ENCODE data around the gene SOAT2.
"Not testable (repeated sequence)": the region's sequence is repeated elsewhere in the genome, so short reads cannot be mapped to it uniquely, and the experiment has no call there.

SOAT2 gene

GRCh38 chr12:53093777-53094393 lies 9.4 kb upstream of the SOAT2 start:
- Histone ChIP-seq H3K4me1 (ENCODE audit: control insufficient read depth, insufficient read depth, low read length) (peaks cover 32% of the 10 kb centered on the region), H3K36me3 (ENCODE audit: control insufficient read depth in 2 of 2, insufficient read depth in 2 of 2, low read length in 2 of 2) (no peaks in the 10 kb centered on the region), H3K27ac (ENCODE audit: low read length) (no peak overlapping the region), H3K4me3 (ENCODE audit: low read length in 2 of 2) (no peak overlapping the region), H3K27me3 (ENCODE audit: control insufficient read depth in 1 of 2, insufficient read depth in 2 of 2, low read length in 2 of 2) (no peaks in the 10 kb centered on the region), H3K9me3 (ENCODE audit: control insufficient read depth in 2 of 2, low read length in 2 of 2) (no peaks in the 10 kb centered on the region), H3K9ac (ENCODE audit: low read length in 2 of 2) (no peak overlapping the region)

DNA sequence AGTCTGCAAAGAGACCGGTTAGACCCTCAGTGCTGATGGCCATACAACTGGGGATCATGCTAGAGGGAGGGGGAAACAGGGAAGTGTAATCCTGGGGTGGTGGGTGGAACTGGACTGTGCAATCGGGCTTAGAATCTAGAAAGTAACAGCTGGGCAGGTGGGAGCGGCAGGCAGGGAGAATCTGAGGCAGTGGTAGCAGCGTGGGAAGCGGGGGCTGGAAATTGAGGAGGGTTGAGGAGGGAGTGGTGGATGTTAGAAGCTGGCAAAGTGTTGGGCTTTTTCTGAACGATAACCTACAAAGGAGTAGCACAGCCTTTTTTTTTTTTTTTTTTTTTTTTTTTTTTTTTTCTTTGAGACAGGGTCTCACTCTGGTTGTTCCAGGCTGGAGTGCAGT lies 8.9 kb upstream of the SOAT2 start:
- no peaks in the 10 kb centered on the region for H3K36me3 ChIP-seq (ENCODE audit: control insufficient read depth in 2 of 2, insufficient read depth in 2 of 2, low read length in 2 of 2)
- peaks cover 38% of the 10 kb centered on the region for H3K4me1 ChIP-seq (ENCODE audit: control insufficient read depth, insufficient read depth, low read length)
- no peak overlapping the region for H3K4me3 ChIP-seq (ENCODE audit: low read length in 2 of 2)
- no peak overlapping the region for H3K27ac ChIP-seq (ENCODE audit: low read length)
- no peak overlapping the region for H3K9ac ChIP-seq (ENCODE audit: low read length in 2 of 2)
- no peaks in the 10 kb centered on the region for H3K9me3 ChIP-seq (ENCODE audit: control insufficient read depth in 2 of 2, low read length in 2 of 2)
- H3K27me3 ChIP-seq (ENCODE audit: control insufficient read depth in 1 of 2, insufficient read depth in 2 of 2, low read length in 2 of 2): no peaks in the 10 kb centered on the region

- not testable (repeated sequence) for H3K27ac ChIP-seq (ENCODE audit: low read length); H3K27me3 ChIP-seq (ENCODE audit: control insufficient read depth in 1 of 2, insufficient read depth in 2 of 2, low read length in 2 of 2); H3K9ac ChIP-seq (ENCODE audit: low read length in 2 of 2); H3K9me3 ChIP-seq (ENCODE audit: control insufficient read depth in 2 of 2, low read length in 2 of 2); H3K4me3 ChIP-seq (ENCODE audit: low read length in 2 of 2); H3K36me3 ChIP-seq (ENCODE audit: control insufficient read depth in 2 of 2, insufficient read depth in 2 of 2, low read length in 2 of 2)
- peaks cover 38% of the 10 kb centered on the region for H3K4me1 ChIP-seq (ENCODE audit: control insufficient read depth, insufficient read depth, low read length)
Measured at GRCh38 chr12:53094796-53095595, 8.3 kb upstream of the SOAT2 start.

DNA sequence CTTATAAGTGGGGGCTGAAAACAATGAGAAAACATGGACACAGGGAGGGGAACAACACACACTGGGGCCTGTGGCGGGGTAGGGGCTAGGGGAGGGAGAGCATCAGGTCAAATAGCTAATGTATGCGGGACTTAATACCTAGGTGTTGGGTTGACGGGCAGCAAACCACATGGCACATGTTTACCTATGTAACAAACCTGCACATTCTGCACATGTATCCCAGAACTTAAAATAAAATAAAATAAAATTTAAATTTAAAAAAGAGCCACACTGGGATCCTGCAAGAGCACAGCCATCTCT lies 7.7 kb upstream of the SOAT2 start:
- not testable (repeated sequence) for H3K27me3 ChIP-seq (ENCODE audit: control insufficient read depth in 1 of 2, insufficient read depth in 2 of 2, low read length in 2 of 2); H3K36me3 ChIP-seq (ENCODE audit: control insufficient read depth in 2 of 2, insufficient read depth in 2 of 2, low read length in 2 of 2); H3K4me3 ChIP-seq (ENCODE audit: low read length in 2 of 2); H3K27ac ChIP-seq (ENCODE audit: low read length); H3K9me3 ChIP-seq (ENCODE audit: control insufficient read depth in 2 of 2, low read length in 2 of 2); H3K9ac ChIP-seq (ENCODE audit: low read length in 2 of 2)
- peaks cover 38% of the 10 kb centered on the region for H3K4me1 ChIP-seq (ENCODE audit: control insufficient read depth, insufficient read depth, low read length)

- Histone ChIP-seq H3K36me3 (ENCODE audit: control insufficient read depth in 2 of 2, insufficient read depth in 2 of 2, low read length in 2 of 2) (no peaks in the 10 kb centered on the region), H3K4me1 (ENCODE audit: control insufficient read depth, insufficient read depth, low read length) (peaks cover 38% of the 10 kb centered on the region), H3K27ac (ENCODE audit: low read length) (peak overlapping the region; percentile 80), H3K4me3 (ENCODE audit: low read length in 2 of 2) (peak overlapping the region; percentile 67 to 85), H3K27me3 (ENCODE audit: control insufficient read depth in 1 of 2, insufficient read depth in 2 of 2, low read length in 2 of 2) (no peaks in the 10 kb centered on the region), H3K9me3 (ENCODE audit: control insufficient read depth in 2 of 2, low read length in 2 of 2) (no peaks in the 10 kb centered on the region), H3K9ac (ENCODE audit: low read length in 2 of 2) (peak overlapping the region in 1 of 2 donors; percentile 70)
Measured at GRCh38 chr12:53096089-53096741, 7.1 kb upstream of the SOAT2 start.

DNA sequence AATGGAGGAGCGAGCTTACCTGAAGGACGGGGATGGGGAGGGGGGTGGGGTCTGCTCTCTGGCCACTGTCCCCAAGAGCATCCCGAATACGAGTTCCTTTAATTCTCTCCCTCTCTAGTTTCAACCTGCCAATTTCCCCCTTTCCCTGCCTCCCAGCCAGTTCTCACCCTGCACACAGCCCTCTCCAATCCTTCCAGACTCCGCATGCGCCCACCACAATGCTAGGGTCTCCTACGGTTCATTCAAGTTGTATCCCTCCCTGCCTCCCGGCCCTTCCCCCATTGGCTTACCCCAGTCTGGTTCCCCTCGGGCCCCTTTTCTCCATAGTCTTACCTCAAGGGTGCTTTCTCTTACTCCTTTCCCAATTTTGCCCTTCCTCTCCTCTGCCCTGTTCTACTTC lies 6.5 kb upstream of the SOAT2 start:
- peaks cover 0 to under 1% of the 10 kb centered on the region in 2 donors for H3K36me3 ChIP-seq (ENCODE audit: control insufficient read depth in 2 of 2, insufficient read depth in 2 of 2, low read length in 2 of 2)
- peak overlapping the region; percentile 80 for H3K27ac ChIP-seq (ENCODE audit: low read length)
- H3K9ac ChIP-seq (ENCODE audit: low read length in 2 of 2): peak overlapping the region; percentile 66 to 70
- H3K4me1 ChIP-seq (ENCODE audit: control insufficient read depth, insufficient read depth, low read length): peaks cover 38% of the 10 kb centered on the region
- no peaks in the 10 kb centered on the region for H3K9me3 ChIP-seq (ENCODE audit: control insufficient read depth in 2 of 2, low read length in 2 of 2)
- H3K27me3 ChIP-seq (ENCODE audit: control insufficient read depth in 1 of 2, insufficient read depth in 2 of 2, low read length in 2 of 2): no peaks in the 10 kb centered on the region
- peak overlapping the region; percentile 67 to 85 for H3K4me3 ChIP-seq (ENCODE audit: low read length in 2 of 2)

- peaks cover 36% of the 10 kb centered on the region for H3K4me1 ChIP-seq (ENCODE audit: control insufficient read depth, insufficient read depth, low read length)
- no peaks in the 10 kb centered on the region for H3K27me3 ChIP-seq (ENCODE audit: control insufficient read depth in 1 of 2, insufficient read depth in 2 of 2, low read length in 2 of 2)
- peak overlapping the region; percentile 80 for H3K27ac ChIP-seq (ENCODE audit: low read length)
- no peaks in the 10 kb centered on the region for H3K9me3 ChIP-seq (ENCODE audit: control insufficient read depth in 2 of 2, low read length in 2 of 2)
- H3K4me3 ChIP-seq (ENCODE audit: low read length in 2 of 2): peak overlapping the region; percentile 67 to 85
- H3K9ac ChIP-seq (ENCODE audit: low read length in 2 of 2): peak overlapping the region; percentile 66 to 70
- peaks cover 0 to 3% of the 10 kb centered on the region in 2 donors for H3K36me3 ChIP-seq (ENCODE audit: control insufficient read depth in 2 of 2, insufficient read depth in 2 of 2, low read length in 2 of 2)
Measured at GRCh38 chr12:53097207-53097563, 6.1 kb upstream of the SOAT2 start.

GRCh38 chr12:53097564-53098353 lies 5.5 kb upstream of the SOAT2 start, which contains the start of gene IGFBP6:
TSS of gene IGFBP6 (plus strand) at chr12:53097667. CDS start at chr12:53097718, 51 bp downstream.
- peaks cover 0 to 5% of the 10 kb centered on the region in 2 donors for H3K36me3 ChIP-seq (ENCODE audit: control insufficient read depth in 2 of 2, insufficient read depth in 2 of 2, low read length in 2 of 2)
- H3K27ac ChIP-seq (ENCODE audit: low read length): peak within 1 kb of the TSS; percentile 80
- H3K4me3 ChIP-seq (ENCODE audit: low read length in 2 of 2): peak within 1 kb of the TSS; percentile 67 to 85
- H3K4me1 ChIP-seq (ENCODE audit: control insufficient read depth, insufficient read depth, low read length): peaks cover 36% of the 10 kb centered on the region
- H3K27me3 ChIP-seq (ENCODE audit: control insufficient read depth in 1 of 2, insufficient read depth in 2 of 2, low read length in 2 of 2): no peaks in the 10 kb centered on the region
- H3K9me3 ChIP-seq (ENCODE audit: control insufficient read depth in 2 of 2, low read length in 2 of 2): no peaks in the 10 kb centered on the region
- peak within 1 kb of the TSS; percentile 66 to 70 for H3K9ac ChIP-seq (ENCODE audit: low read length in 2 of 2)

- Histone ChIP-seq H3K27ac (ENCODE audit: low read length) (peak overlapping the region; percentile 80), H3K27me3 (ENCODE audit: control insufficient read depth in 1 of 2, insufficient read depth in 2 of 2, low read length in 2 of 2) (no peaks in the 10 kb centered on the region), H3K4me3 (ENCODE audit: low read length in 2 of 2) (peak overlapping the region; percentile 67 to 85), H3K36me3 (ENCODE audit: control insufficient read depth in 2 of 2, insufficient read depth in 2 of 2, low read length in 2 of 2) (peaks cover 0 to 5% of the 10 kb centered on the region in 2 donors), H3K9me3 (ENCODE audit: control insufficient read depth in 2 of 2, low read length in 2 of 2) (no peaks in the 10 kb centered on the region), H3K4me1 (ENCODE audit: control insufficient read depth, insufficient read depth, low read length) (peaks cover 40% of the 10 kb centered on the region), H3K9ac (ENCODE audit: low read length in 2 of 2) (peak overlapping the region; percentile 55 to 62)
Measured at GRCh38 chr12:53098354-53098981, 4.8 kb upstream of the SOAT2 start.

Measured in stomach smooth muscle (tissue), 2 donors.